Chondrocyte (in vitro differentiated cells): Measurements from ENCODE around the gene NKAPD1. TPM values are rescaled to one million over a fixed set of nuclear protein-coding genes. Genes with fewer than 3 reads are reported as not detected.

Experiments used
- DNase-seq: peaks from one replicate; pipeline ENCODE4 v3.0.0; 2021; ENCODE audit warnings: mixed read lengths, low spot score
- H3K27ac Mint-ChIP-seq: one replicate; pipeline ENCODE4 v1.8.0; 2021; ENCODE audit warnings: mild to moderate bottlenecking, moderate library complexity, mixed read lengths; ENCODE audit not compliant: unreplicated experiment
- H3K27me3 Mint-ChIP-seq: 2 replicates; pipeline ENCODE4 v1.8.0; 2021; ENCODE audit warnings: low read depth, mixed read lengths
- H3K36me3 Mint-ChIP-seq: 2 replicates; pipeline ENCODE4 v1.8.0; 2021; ENCODE audit warnings: low read depth, mixed read lengths
- H3K4me1 Mint-ChIP-seq: 2 replicates; pipeline ENCODE4 v1.8.0; 2021; ENCODE audit warnings: low read depth, mild to moderate bottlenecking, mixed read lengths
- H3K4me3 Mint-ChIP-seq: one replicate; pipeline ENCODE4 v1.8.0; 2021; ENCODE audit warnings: mild to moderate bottlenecking, moderate library complexity, mixed read lengths; ENCODE audit not compliant: unreplicated experiment
- H3K9me3 Mint-ChIP-seq: 2 replicates; pipeline ENCODE4 v1.8.0; 2021; ENCODE audit warnings: low read depth, mixed read lengths
- CTCF ChIP-seq: fragments of 200-600 bp; sonication (generic); IDR thresholded peaks from 2 replicates; pipeline ENCODE4 v1.5.0; 2021; ENCODE audit warnings: antibody characterized with exemption, mild to moderate bottlenecking, moderate library complexity
- total RNA-seq: library from RNA; stranded (reverse); gene quantifications from 3 replicates; pipeline ENCODE4 v1.2.1, GENCODE V29; 2021

Gene NKAPD1
- total RNA-seq, 1 donor from 2014 or later: 18.2 TPM

- H3K9me3 Mint-ChIP-seq: no peaks in the 10 kb centered on the region
- H3K4me3 Mint-ChIP-seq: no peak overlapping the region
- H3K27me3 Mint-ChIP-seq: no peaks in the 10 kb centered on the region
- no peak for TF ChIP-seq CTCF
- H3K27ac Mint-ChIP-seq: no peak overlapping the region
- no peak for DNase-seq
- H3K36me3 Mint-ChIP-seq: no peaks in the 10 kb centered on the region
- H3K4me1 Mint-ChIP-seq: peaks cover 1% of the 10 kb centered on the region
Measured at GRCh38 chr11:112134473-112134872, 60.4 kb downstream of the NKAPD1 start.

Other genes starting within 250 kb of the NKAPD1 start
- gene ALG9, start 202.7 kb upstream of the NKAPD1 start, total RNA-seq: 28.9 to 34.5 TPM (median 29.8 TPM) in 3 replicates
- 1.3 to 2.5 TPM (median 1.6 TPM) in 3 replicates for gene FDXACB1, start 195.1 kb upstream of the NKAPD1 start, total RNA-seq
- gene CFAP68, start 194.8 kb upstream of the NKAPD1 start, total RNA-seq: 10.2 to 12.7 TPM (median 11.3 TPM) in 3 replicates
- gene CRYAB, start 162.5 kb upstream of the NKAPD1 start, total RNA-seq: 770 to 1,975 TPM (median 1,937 TPM) in 3 replicates
- gene HSPB2, start 161.6 kb upstream of the NKAPD1 start, total RNA-seq: 1.0 to 2.9 TPM (median 2.4 TPM) in 3 replicates
- gene C11orf52, start 155.4 kb upstream of the NKAPD1 start, total RNA-seq: 0.67 to 2.0 TPM (median 0.72 TPM) in 3 replicates
- gene DIXDC1, start 137.0 kb upstream of the NKAPD1 start, total RNA-seq: 28.0 to 41.9 TPM (median 29.6 TPM) in 3 replicates
- gene DLAT, start 48.9 kb upstream of the NKAPD1 start, total RNA-seq: 24.9 to 31.6 TPM (median 27.7 TPM) in 3 replicates
- 0.62 to 1.4 TPM (median 1.3 TPM) in 3 replicates for gene PIH1D2, start 282 bp upstream of the NKAPD1 start, total RNA-seq
- 56.3 to 67.9 TPM (median 56.5 TPM) in 3 replicates for gene TIMM8B, start 12.5 kb downstream of the NKAPD1 start, total RNA-seq
- gene SDHD, start 12.6 kb downstream of the NKAPD1 start, total RNA-seq: 52.0 to 62.8 TPM (median 61.5 TPM) in 3 replicates
- 0.80 to 0.97 TPM (median 0.85 TPM) in 3 replicates for gene IL18, start 89.8 kb downstream of the NKAPD1 start, total RNA-seq
- 0.75 TPM in 1 of 3 replicates, not detected in the others for gene TEX12, start 93.1 kb downstream of the NKAPD1 start, total RNA-seq
- 1.2 to 1.9 TPM (median 1.7 TPM) in 3 replicates for gene BCO2, start 101.2 kb downstream of the NKAPD1 start, total RNA-seq
- 43.6 to 64.3 TPM (median 45.8 TPM) in 3 replicates for gene PTS, start 152.1 kb downstream of the NKAPD1 start, total RNA-seq
- not detected in 3 replicates for gene PLET1, start 186.6 kb downstream of the NKAPD1 start, total RNA-seq